GM19463 (cell line): ENCODE data around the gene SLAMF9.

Experiments
- ATAC-seq: cut with Tn5 transposase; IDR thresholded peaks from one replicate; pipeline ENCODE4 v1.9.1; 2021; ENCODE audit warnings: mild to moderate bottlenecking, moderate library complexity; ENCODE audit not compliant: unreplicated experiment

The SLAMF9 gene

DNA sequence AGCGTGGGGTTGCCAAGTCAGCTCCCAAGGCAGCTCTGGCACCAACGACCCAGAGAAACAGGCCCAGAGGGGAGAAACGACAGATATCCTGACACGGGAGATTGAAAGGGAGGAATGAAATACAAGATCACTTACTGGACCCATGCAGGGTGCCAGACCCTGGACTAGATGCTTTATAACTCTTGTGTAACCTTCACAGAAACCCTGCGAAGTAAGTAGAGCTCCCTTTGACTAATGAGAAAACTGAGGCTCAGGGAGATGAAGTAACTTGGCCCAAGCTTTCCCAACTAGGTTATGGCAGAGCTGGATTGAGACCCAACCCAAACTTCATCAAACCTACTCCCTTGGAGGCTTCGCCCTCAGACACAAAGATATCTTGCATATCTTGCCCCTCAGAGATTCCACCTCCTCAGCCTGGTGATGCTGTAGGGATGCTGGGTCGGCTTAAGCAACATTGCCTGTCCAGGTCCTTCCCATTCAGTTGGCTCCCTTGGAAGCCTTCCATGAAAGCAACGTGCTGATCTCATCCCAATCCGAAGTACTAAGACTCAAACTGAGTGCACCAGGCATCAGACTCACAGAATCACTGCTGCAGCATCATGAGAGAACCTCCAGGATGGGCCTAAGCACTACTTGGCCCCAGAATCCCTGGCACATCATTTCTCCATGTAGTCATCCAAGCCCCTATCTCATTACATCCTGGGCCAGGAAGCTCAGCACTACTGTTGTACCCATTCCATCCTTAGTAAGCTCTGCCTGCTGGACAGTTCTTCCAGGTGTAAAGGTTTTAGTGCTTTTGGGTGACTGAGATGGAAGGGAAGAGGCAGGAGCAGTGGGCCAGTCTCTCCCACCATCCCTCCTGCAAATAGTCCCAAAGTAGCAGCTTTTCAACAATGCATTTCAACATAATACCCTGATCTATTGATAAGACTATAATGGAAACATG, 7.5 kb downstream of the SLAMF9 start:
- ATAC-seq = no peak

DNA sequence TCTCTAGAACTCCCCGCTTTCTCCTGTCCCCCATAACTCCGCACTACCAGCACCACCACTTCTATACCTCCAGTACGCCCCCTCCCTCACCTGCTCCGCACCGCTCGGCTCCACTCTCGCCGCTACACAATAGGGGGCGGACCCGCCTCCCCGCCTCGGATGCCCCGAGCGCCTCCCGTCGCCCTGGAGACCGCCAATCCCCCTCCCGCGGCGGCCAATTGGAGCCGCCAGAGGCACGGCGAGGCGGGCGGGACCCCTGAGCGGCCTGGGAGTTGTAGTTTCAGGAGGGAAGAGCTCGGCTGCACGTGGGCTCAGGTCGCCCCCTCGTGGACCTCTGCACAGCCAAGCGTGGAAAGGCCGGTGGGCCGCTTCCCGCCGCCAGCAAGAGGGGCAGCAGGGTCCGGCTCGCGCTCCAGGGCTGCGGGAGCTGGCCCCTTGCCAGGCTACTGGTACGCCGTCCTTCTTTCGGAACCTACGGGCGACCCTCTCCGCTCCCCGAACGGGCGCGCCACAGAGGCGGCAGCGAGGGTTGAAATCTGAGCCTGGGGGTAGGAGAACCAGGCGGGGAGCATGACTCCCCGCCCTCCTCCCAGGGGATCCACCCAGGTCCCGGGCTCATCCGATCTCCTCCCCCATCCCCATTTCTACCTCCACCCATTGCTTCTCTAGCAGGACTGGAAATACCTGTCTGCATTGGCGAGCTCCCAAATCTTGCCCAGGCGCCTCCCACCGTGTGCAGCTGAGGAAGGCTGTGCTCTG, 8.4 kb downstream of the SLAMF9 start, which contains the start of gene IGSF9:
TSS of gene IGSF9 (minus strand) at position 131 of the 759 bp plus-strand sequence. CDS start 2,159 bp downstream, outside the sequence.
- peak; percentile 78 for ATAC-seq

DNA sequence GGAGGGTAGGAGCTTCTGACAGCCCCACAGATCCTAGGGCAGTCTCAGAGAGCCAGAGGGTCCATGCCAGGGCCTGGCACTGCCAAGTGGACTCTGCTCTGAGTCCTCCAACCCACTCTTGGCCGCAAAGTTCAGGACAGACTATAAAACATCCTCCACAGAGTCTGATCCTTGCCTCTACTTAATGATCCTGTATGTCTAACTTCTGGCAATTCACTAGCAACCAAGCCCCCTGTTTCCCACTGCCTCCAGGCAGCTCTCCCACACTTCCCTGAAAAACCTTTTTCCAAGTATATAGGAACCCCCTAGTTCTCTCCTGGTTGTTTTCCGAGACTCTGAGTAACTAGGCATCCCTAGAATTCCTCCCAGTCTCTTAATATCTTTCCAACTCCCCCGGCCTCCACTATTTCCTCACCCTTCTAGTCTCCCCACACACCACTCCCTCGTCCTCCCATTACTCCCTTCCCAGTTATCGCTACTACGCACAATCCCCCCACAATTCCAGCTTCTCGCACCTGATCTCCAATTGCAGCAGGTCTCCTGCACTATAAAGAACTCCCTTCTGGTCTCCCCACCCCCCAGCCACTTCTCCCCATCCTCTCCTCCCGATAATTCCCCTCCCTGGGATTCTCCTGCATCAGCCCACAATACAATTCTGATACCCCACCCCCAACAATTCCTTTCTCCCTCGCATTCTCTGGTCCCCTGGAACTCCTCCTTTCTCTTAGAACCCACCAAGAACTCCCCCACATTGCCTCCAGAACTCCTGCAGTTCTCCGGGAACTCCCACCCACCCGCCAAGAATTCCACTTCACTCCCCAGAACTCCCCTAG, 9.2 kb downstream of the SLAMF9 start:
- ATAC-seq = no peak

DNA sequence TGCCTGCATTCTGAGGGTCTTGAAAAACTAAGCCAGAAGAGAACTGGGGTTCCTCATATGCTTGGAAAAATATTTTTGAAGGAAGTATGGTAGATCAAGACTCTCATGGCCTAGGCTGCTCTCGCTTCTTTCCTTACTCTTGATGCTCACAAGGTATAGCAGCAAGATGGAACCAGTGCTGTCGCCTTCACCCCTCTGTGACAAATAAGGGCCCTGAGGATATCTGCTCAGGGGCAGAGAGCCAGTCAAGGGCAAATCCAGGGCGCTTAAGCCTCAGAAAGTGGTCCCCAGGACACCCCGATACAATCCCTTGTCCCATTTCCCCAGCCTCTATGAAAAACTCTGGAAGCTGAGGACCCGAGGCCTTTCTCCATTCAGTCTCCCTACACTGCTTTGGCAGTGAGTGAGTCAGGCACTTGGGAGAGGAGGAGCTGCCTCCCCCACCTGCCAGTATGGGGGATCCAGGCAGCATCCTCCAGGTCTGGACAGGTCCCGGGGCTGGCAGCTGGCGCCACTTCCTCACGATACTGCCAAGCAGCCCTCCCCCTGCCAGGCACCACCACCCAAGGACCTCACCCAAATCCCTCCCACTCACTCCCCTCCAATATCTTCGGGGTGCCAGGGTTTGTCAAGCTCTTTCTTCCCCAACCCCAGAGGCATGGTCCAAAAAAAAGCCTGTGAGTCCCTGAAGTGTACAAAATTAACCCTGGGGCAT, 10.0 kb downstream of the SLAMF9 start:
- no peak for ATAC-seq

DNA sequence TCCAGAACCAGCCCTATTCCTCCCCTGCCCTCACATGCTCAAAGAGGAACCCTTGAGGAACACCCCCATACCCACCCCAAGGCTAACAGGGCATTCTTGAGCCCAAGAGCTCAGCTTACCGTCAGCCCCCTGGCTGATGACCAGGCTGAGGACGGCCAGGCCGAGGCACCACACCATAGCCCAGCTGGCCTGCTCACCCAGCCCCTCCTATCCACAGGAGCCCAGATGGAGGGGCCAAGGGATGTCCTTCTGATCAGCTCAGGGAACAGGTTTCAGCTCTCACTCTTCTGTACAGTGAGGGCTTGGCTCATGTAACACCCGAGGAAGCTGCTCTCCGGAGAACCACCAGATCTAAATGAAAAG, 10.8 kb downstream of the SLAMF9 start:
- ATAC-seq = no peak

DNA sequence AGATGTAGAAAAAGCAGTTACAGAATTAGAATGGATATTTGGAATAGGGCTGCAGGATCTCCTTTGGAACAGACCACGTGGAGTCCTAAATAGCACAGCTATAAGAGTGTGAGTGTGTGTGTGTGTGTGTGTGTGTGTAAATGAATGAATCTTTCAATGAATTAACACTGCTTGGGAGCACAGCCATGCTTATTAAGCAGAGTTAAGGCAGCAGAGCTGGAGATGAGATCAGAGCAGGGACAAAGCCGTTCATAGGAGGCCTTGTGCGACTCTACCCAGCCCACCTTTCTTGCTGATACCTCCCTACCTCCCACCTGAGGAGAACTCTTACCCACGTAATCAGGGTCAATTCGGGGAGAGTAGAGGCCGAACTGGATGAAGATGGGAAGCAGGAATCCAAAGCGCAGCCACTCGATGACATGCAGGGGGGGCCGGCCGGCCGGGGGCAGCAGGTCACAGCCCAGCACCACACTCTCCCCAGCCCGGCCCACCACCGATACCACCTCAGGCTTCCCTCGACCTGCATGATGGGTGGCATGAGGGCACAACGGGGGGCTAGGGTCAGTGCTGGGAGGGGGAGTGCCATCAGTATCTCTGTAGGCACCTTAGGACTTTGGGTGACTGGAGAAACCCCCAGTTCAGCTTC, 11.3 kb downstream of the SLAMF9 start:
- ATAC-seq = no peak

DNA sequence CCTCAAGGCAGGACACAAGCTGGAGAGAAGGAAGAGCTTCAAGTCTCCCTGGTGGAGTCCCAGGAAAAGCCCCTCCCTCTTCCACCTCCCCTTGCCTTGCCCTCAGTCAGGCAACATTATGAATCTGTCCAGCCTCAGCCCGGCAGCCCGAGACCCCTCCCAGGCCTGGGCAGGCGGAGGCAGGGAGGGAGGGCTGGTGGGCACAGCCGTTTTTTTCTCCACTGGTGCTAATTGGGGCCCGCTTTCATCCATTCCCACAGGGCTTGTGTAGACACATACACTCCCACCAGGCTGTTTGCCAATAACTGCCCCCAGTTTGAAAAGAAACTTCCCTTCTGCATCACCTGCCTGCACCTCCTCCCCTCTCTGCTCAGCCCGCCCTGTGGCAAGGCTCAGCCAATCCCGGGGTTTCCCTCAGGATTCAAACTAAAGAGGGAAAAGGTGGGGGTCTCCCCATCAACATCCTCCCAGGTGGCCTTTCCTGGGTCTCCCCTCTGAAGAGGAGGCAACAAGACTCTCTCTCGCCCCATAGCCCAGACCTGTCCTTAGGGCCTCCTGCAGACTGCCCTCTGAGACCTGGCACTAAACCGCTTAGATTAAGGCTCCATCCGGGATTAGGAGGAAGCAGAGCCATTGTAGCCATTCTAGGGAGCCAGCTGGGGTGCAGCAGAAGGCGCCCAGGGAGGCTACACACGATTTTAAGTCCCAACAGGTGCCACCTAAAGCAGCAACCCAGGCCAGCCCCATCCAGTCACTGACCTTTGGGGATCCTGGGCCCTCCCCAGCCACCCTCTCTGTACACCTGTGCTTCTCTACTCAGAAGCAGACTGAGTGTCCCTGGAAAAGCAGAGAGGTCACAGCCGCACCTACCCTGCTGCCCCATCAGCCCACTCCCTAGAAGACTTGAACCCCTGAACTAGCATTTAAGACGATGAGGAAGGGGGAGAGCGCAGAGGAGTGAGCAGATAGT, 12.2 kb downstream of the SLAMF9 start:
- no peak for ATAC-seq

DNA sequence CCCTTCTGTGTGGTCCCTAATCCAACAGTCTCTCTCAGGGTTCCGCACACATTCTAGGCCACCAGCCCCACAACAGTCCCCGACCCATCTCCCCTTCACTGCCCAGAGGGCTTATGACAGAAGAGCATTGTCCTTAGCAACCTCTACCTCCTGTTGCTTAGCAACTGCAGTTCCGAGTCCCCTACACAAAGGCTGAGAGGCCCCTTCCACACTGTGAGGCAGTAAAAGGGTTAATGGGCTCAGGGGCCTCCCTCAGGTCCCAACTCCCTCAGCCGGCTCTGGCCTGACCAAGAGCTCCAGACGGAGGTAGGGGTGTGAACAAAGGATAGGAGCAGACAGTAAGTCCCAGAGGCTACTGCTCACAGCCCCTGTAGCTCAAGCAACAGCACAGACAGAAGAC, 12.9 kb downstream of the SLAMF9 start:
- ATAC-seq = no peak

DNA sequence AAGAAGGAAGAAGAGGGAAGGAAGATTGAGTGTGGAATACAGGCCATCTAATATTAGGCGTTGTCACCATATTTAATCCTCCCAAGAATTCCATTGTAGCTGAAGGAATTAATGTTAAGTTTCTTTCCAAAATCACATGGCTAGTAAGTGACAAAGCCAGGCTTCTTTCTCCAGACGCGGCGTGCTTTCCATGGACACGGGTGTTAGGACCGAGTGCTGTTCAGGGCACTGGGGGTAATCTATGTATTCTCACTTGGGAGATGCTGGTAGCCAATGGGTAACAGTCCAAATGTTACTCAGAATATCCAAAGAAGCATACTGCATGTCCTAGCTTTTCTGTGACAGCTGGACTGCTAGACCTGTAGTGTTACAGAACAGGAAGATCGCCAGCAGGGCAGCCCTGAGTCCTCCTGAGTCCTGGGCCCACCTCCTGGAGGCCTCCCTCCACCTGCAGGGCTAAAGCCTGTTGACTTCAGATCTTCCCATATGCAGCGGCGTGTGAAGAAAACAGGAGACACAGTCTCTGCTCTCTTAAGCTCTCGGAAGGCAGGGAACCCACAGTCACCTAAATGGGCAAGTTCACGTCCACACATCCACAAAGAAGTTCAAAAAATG, 13.9 kb downstream of the SLAMF9 start:
- no peak for ATAC-seq

DNA sequence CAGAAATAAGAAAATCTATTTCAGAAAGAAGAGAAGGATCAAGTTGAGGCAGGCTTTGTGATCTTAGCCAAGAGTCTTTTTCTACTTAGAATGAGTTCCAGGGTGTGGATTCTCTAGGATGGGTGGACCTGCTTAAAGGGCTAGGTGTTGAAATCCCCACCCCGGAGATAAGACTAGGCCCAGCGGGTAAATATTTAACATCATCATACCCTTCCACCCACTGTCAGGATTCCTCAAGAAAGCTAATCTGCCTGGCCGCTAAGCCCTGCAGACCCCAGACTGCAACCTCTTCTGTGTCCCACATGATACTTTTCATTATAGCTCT, 14.4 kb downstream of the SLAMF9 start:
- ATAC-seq = no peak

DNA sequence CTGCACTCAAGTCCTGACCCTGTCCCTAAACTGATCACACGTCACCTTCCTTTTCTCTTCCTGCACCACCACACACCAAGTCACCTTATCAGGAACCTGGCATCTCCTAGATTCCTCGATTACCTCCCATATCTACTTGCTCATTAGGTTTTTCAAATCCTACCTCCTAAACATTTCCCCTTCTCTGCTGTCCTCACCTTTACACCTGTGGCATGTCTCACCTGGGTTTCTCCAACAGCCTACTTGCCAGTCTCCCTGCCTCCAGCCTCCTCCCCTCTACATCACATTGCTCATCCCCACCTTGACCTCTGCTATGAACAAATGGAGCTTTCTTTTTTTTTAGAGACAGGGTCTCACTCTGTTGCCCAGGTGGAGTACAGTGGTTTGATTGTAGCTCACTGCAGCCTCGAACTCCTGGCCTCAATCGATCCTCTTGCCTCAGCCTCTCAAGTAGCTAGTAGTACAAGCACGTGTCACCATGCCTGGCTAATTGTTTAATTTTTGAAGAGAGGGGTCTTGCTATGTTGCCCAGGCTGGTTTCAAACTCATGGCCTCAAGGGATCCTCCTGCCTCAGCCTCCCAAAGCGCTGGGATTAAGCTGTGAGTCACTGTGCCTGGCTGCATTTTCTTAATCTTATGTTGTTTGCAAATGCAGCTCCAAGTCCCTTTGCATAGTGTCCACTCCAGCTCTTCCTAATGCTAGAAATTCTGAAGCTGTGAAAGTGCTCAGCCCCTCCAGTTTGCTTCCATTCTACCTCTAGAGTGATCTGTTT, 14.9 kb downstream of the SLAMF9 start:
- ATAC-seq = no peak

DNA sequence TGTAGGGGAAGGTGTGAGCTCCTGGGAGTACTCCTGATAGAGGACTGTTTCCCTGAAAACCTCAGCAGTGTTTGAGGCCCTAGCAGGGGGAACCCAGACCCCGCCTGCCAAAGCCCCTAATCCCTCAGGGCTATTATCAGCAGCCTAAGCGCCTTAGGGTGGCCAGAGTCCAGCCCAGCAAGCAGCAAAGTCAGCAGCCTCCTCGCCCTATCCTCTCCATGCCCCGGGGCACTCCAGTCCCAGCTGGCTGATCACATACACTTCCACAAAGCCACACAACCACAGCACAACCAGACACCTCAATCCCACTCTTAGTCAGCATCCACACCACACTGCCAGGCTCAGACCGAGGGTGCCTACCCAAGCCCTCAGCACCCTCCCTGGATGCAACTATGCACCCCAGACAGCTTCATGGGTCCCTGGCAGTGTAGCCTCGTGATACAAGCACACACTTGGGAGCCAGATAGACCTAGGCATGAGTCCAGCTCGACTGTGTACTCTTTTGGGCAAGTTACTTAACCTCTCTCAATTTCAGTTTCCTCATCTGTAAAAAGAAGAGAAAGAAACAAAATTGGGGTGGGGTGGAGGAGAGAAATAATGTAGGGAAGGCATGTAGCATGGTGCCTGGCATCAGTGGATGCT, 15.7 kb downstream of the SLAMF9 start:
- peak; percentile 49 for ATAC-seq

DNA sequence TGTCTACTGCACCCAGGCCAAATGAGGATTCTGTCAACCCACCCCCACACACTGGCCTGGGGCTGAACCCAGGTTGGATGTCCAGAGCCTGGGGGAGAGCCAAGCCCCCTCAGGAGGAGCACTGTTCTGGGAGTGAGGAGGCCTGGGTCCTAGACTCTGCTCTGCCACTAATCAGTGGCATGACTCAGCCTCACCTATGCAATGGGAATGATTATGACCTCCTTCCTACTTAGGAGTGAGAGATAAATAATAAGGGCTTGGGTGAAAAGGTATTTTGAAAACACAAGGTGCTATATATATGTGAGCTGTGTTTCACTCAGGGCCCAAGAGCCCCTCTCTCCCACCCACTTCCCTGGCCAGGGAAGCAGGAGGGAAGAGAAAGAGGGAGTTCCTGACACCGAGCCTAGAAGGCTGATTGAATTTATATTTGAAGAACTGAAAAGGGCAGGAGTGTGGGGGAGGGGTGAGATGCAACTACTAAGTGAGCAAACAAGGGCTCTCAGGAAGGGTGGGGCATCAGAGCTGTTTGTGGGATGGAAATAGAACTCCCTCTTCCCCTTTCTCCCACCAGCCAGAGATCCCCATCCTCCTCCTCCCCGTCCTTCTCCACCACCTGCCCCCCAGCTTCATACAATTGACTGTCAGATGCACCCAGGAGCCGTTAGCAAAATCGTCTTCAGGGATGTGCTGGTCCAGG, 16.8 kb downstream of the SLAMF9 start:
- no peak for ATAC-seq

DNA sequence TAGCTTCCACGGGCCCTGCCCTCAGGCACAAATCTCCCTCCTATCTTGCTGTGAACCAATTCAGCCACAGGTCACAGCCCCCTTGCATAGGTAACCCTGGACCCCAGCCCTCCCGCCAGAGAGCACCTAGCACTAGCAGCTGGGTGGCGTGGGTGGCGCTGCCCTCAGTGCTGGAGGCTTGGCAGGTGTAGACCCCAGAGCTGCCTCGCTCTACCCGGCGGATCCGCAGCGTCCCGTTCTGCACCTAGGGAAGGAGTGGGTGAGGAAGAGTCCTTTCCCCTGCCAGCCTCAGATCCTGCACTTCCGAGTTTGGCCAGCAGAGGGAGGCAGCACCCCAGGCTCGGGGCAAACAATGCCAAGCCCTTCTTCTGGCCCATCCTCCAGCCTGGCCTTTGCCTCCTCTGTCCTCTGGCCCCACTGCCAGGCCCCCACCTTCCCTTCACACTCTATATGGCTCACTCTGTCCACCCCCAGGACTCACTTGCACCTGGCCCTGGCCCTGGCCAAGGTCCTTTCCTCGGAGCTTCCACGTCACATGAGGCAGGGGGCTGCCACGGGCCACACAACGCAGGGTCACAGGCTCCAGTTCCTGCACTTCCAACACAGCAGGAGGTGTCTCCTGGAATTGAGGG, 17.6 kb downstream of the SLAMF9 start:
- no peak for ATAC-seq

DNA sequence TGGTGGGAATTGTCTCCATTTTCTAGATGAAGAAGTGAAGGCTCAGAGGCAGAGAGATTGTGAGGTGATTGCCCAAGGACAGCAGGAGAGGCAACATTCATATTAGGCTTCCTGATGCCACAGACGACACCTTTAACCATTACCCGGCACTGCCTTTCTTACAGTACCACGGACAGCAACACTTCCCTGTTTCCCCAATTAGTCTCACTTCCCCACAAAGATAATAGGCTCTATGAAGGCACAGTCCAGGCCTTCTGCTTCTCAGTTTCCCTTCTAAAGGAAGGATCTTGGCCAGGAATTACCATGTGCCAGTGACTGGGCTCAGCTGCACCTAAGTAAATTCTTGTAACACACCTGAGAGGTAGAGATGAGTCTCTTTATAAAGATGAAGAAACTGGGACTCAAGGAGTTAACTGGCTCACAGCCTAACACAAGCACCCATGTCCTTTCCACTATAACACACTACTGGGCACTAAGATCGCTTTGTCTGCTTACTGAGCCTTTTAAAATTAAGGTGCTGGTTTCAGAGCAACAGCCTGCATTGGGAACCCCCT, 18.2 kb downstream of the SLAMF9 start:
- no peak for ATAC-seq

DNA sequence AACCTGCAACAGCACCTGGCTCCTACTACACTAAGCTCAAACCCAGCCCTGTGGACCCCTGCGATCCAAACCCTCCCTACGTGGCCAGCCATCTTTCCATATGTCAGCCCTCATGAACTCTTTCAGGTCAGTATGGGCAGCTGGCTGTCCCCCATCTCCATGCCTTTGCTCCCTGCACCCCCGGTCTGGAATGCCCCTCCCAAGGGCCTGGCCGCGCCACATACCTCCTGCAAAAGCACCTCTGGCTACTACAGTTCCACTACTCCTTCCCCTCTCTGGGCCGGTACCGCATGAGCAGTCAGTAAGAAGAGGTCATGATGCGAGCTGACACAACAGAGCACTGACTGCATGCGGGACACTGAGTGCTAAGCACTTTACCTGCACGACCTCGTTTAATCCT, 18.7 kb downstream of the SLAMF9 start:
- ATAC-seq = no peak
